GM18868 (cell line): ENCODE measurements around the gene PPP1R15B.

Source experiments
- ATAC-seq: cut with Tn5 transposase; IDR thresholded peaks from one replicate; pipeline ENCODE4 v1.9.1; 2021; ENCODE audit warnings: mild to moderate bottlenecking, moderate library complexity; ENCODE audit not compliant: unreplicated experiment

PPP1R15B gene

GRCh38 chr1:204421441-204421840 lies 9.8 kb upstream of the PPP1R15B start:
- ATAC-seq = no peak

GRCh38 chr1:204420039-204421004 lies 8.7 kb upstream of the PPP1R15B start:
- peak; percentile 57 for ATAC-seq

- ATAC-seq = no peak
Observed at GRCh38 chr1:204419064-204419403, 7.4 kb upstream of the PPP1R15B start.

- no peak for ATAC-seq
Observed at GRCh38 chr1:204418174-204419063, 6.8 kb upstream of the PPP1R15B start.

GRCh38 chr1:204417074-204417997 lies 5.7 kb upstream of the PPP1R15B start:
- ATAC-seq = no peak

GRCh38 chr1:204416589-204417073 lies 5.0 kb upstream of the PPP1R15B start:
- no peak for ATAC-seq

- ATAC-seq = no peak
Observed at GRCh38 chr1:204415351-204415750, 3.7 kb upstream of the PPP1R15B start.

- no peak for ATAC-seq
Observed at GRCh38 chr1:204414016-204414415, 2.4 kb upstream of the PPP1R15B start.

GRCh38 chr1:204413170-204413535 lies 1.5 kb upstream of the PPP1R15B start:
- ATAC-seq = no peak

- ATAC-seq = peak; percentile 24
Observed at GRCh38 chr1:204410688-204411450, 748 bp downstream of the PPP1R15B start.

- no peak for ATAC-seq
Observed at GRCh38 chr1:204409836-204410687, 1.6 kb downstream of the PPP1R15B start.

GRCh38 chr1:204409123-204409522 lies 2.5 kb downstream of the PPP1R15B start:
- ATAC-seq = no peak

- no peak for ATAC-seq
Observed at GRCh38 chr1:204408602-204409001, 3.0 kb downstream of the PPP1R15B start.

- no peak for ATAC-seq
Observed at GRCh38 chr1:204408074-204408507, 3.5 kb downstream of the PPP1R15B start.

- no peak for ATAC-seq
Observed at GRCh38 chr1:204407295-204407971, 4.2 kb downstream of the PPP1R15B start.

GRCh38 chr1:204406621-204407020 lies 5.0 kb downstream of the PPP1R15B start:
- no peak for ATAC-seq

GRCh38 chr1:204405988-204406387 lies 5.6 kb downstream of the PPP1R15B start:
- ATAC-seq = no peak

GRCh38 chr1:204404629-204405028 lies 7.0 kb downstream of the PPP1R15B start:
- ATAC-seq = no peak
